ENCODE results near the gene UBASH3A. TPM values are rescaled to one million over a fixed set of nuclear protein-coding genes. Genes with fewer than 3 reads are reported as not detected.
"Not testable (repeated sequence)": the region's sequence is repeated elsewhere in the genome, so short reads cannot be mapped to it uniquely, and the experiment has no call there.

The UBASH3A gene
- total RNA-seq, 1 donor from 2014 or later: 86.0 TPM

DNA sequence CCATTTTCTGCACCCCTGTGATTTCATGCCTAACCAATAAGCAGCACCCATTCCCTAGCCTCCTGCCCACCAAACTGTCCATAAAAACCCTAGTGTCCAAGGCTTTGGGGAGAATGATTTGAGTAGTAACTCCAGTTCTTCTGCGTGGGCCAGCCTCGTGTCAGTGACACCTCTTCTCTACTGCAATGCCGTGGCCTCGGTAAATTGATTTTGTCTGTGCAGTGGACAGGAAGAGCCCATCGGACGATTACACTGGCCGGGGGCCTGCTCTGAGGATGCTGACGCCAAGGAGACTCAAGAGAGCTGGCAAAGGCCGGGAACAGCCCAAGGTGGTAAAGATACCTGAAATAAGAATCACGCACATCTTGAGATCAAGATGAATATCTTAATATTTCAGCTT, 63.0 kb downstream of the UBASH3A start:
- Mint-ChIP-seq H3K36me3 (ENCODE audit: low read depth) (peaks cover 4% of the 10 kb centered on the region), H3K4me1 (ENCODE audit: low read depth) (peaks cover 50% of the 10 kb centered on the region), H3K9me3 (no peaks in the 10 kb centered on the region), H3K27ac (no peak overlapping the region), H3K4me3 (ENCODE audit: low read depth) (no peak overlapping the region), H3K27me3 (ENCODE audit: low read depth) (peaks cover 1% of the 10 kb centered on the region)
- intact Hi-C loops (cut with micrococcal nuclease): loop anchor here (5.0 kb wide), 1 partner anchor 61 kb away; no protein-coding TSS in a partner anchor
- DNase-seq (ENCODE audit: low spot score): no peak

DNA sequence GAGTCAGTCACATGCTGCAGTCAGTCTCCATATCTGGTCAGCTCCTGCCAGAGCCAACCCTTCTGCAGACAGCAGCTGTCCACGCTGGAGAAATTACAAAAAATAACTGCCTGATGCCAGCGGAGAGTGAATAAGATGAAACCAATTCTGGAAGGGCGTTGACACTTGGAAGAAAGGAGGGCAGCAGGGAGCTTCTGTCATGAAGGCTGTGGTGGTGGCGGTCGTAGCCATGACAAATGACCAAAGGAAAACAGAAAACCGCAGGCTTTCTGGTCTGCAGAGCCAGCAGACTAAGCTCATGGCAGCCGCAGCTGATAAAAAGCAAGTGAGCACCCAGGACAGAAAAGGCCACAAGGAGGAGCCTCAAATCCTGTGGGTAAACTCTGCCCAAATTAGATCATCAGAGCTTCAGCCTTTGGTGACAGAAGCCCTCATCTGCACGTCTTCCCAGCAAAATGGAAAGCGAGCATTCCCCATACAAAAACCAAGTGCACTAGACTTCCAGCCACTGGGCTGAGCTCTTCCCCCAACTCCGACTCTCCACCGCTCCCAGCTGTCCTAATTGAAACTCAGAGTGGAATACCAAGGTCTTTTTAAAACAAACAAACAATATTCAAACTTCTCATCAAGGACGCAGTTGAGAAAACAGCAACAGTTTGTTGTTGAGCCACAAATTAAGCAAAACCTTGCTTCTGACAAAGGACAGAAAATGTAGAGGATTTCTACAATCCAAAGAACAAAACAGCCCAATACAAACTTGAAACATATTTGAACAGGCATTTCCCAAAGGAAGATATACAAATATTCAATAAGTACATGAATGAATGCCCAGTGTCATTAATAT, 63.7 kb downstream of the UBASH3A start:
- no peak for DNase-seq (ENCODE audit: low spot score)
- Mint-ChIP-seq H3K27ac (no peak overlapping the region), H3K4me3 (ENCODE audit: low read depth) (no peak overlapping the region), H3K4me1 (ENCODE audit: low read depth) (peaks cover 45% of the 10 kb centered on the region), H3K36me3 (ENCODE audit: low read depth) (peaks cover 4% of the 10 kb centered on the region), H3K27me3 (ENCODE audit: low read depth) (peaks cover 1% of the 10 kb centered on the region), H3K9me3 (no peaks in the 10 kb centered on the region)
- intact Hi-C loops (cut with micrococcal nuclease): loop anchor here (5.0 kb wide), 1 partner anchor 60 kb away; no protein-coding TSS in a partner anchor

DNA sequence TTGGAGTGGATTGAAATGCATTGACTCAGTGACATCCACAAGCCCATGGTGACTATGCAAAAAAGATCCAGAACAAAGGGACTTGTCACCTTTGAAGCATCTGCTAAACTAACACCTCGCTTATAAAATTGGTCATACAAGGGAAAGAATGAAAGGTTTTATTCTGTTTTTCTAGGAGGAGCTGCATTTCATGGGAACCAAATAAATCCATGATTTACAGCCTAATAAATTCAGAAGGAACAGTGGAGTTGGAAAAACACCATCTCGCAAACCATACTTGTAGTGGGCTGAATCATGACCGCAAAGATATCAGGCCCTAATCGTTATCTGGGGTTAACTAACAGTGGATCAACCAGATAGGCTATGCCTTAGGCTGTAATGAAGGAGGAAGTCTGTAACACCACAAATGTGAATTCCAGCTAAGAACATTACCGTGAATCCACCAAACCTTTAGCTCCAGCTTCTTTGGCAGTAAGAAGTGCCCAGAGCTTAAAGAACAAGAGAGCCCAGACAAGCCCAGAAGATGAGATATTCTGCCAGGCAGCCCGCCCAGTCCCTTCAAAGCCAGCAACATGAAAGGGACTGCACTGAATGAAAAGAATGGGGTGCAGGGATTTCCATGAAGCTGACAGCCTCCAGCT, 64.9 kb downstream of the UBASH3A start:
- no peak for DNase-seq (ENCODE audit: low spot score)
- no peak overlapping the region for H3K27ac Mint-ChIP-seq
- peaks cover 1% of the 10 kb centered on the region for H3K27me3 Mint-ChIP-seq (ENCODE audit: low read depth)
- no peaks in the 10 kb centered on the region for H3K9me3 Mint-ChIP-seq
- H3K4me3 Mint-ChIP-seq (ENCODE audit: low read depth): no peak overlapping the region
- H3K4me1 Mint-ChIP-seq (ENCODE audit: low read depth): peaks cover 36% of the 10 kb centered on the region
- intact Hi-C loops (cut with micrococcal nuclease): loop anchor here (5.0 kb wide), 1 partner anchor 59 kb away; no protein-coding TSS in a partner anchor
- H3K36me3 Mint-ChIP-seq (ENCODE audit: low read depth): peaks cover 4% of the 10 kb centered on the region

DNA sequence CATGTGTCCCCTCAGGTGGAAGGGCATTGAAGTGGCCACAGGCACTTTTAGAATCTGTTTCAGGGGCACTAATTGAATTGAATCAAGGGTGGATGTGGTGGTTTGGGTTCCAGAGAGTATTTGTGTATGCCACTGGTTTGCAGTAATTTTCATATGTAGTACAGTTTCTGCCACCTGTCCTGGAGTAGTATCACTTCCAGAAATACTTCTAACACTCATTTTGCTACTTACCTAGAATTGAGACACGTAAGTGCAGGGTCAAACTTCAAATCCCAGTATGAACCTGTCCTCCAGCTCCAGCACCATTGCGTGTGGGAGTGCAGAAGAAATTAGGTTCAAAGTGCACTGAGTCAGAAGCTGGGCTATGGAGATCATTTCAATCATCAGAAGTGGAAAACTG, 65.6 kb downstream of the UBASH3A start:
- Mint-ChIP-seq H3K27me3 (ENCODE audit: low read depth) (peaks cover 1% of the 10 kb centered on the region), H3K4me3 (ENCODE audit: low read depth) (no peak overlapping the region), H3K9me3 (no peaks in the 10 kb centered on the region), H3K36me3 (ENCODE audit: low read depth) (peaks cover under 1% of the 10 kb centered on the region), H3K4me1 (ENCODE audit: low read depth) (peaks cover 29% of the 10 kb centered on the region), H3K27ac (no peak overlapping the region)
- DNase-seq (ENCODE audit: low spot score): no peak
- intact Hi-C loops (cut with micrococcal nuclease): loop anchor here (5.0 kb wide), 1 partner anchor 58 kb away; no protein-coding TSS in a partner anchor

DNA sequence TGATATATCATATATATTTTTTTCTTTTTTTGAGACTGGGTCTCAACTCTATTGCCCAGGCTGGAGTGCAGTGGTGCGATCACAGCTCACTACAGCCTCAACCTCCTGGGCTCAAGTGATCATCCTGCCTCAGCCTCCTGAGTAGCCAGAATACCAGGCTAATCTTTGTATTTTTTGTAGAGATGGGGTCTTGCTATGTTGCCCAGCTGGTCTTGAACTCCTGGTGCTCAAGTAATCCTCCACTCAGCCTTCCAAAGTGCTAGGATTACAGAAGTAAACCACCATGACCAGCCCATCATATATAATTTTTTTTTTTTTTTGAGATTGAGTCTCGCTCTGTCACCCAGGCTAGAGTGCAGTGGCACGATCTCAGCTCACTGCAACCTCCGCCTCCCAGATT, 66.0 kb downstream of the UBASH3A start:
- H3K27ac Mint-ChIP-seq; H3K4me3 Mint-ChIP-seq (ENCODE audit: low read depth); H3K36me3 Mint-ChIP-seq (ENCODE audit: low read depth); H3K27me3 Mint-ChIP-seq (ENCODE audit: low read depth); H3K9me3 Mint-ChIP-seq; DNase-seq (ENCODE audit: low spot score): not testable (repeated sequence)
- H3K4me1 Mint-ChIP-seq (ENCODE audit: low read depth): peaks cover 25% of the 10 kb centered on the region
- intact Hi-C loops (cut with micrococcal nuclease): loop anchor here (5.0 kb wide), 1 partner anchor 58 kb away; no protein-coding TSS in a partner anchor

DNA sequence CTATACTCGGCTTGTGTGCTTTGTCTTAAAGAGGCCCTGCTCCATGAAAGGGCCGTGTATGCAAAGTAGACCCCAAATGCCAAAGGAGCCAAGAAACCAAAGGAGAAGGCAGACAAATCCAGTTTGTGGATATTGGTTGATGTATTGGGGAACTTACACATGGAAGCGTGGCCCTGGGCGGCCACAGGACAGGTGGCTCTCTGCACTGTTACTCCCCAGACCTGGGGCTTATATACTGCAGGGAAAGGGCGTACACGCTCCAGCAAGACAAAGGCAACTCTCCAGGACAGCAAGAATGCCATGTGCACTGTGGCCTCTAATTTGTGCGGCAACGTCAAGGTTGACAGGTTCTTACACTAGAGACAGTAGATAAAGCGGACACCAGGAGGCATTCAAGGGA, 67.5 kb downstream of the UBASH3A start:
- DNase-seq (ENCODE audit: low spot score): no peak
- Mint-ChIP-seq H3K4me3 (ENCODE audit: low read depth) (no peak overlapping the region), H3K27ac (no peak overlapping the region), H3K9me3 (no peaks in the 10 kb centered on the region), H3K4me1 (ENCODE audit: low read depth) (peaks cover 12% of the 10 kb centered on the region), H3K36me3 (ENCODE audit: low read depth) (no peaks in the 10 kb centered on the region), H3K27me3 (ENCODE audit: low read depth) (peaks cover 1% of the 10 kb centered on the region)
- intact Hi-C loops (cut with micrococcal nuclease): no loop called here

DNA sequence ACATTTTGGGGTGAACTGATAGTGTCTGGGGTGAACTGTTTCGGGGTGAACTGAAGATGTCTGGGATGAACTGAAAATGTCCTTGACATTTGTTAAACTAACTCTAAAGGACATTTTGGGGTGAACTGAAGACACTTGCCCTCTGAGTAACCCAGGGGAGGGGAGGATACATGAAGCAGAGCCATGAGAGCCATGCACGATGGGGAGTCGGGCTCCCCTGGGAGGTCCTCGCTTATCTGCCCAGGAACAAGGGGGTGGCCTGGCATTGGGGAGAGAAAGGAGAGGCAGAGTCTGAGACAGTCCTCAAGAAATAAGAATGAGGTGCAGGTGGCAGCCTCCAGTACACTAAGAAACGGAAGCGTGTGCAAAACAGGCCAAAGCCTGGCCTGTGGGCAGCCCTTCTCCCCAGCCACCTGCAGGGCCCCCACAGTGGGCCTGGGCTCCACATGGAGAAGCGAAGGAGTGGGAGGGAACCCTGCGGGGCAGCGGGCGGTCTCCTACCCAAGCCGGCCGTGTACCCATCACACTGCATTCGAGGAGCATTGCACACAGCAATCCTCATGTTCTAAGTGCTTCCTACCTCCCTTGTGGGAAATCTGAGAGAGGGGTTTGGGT, 68.1 kb downstream of the UBASH3A start:
- DNase-seq (ENCODE audit: low spot score): no peak
- Mint-ChIP-seq H3K27me3 (ENCODE audit: low read depth) (peaks cover 1% of the 10 kb centered on the region), H3K27ac (no peak overlapping the region), H3K4me3 (ENCODE audit: low read depth) (no peak overlapping the region), H3K4me1 (ENCODE audit: low read depth) (peaks cover 9% of the 10 kb centered on the region), H3K9me3 (no peaks in the 10 kb centered on the region), H3K36me3 (ENCODE audit: low read depth) (no peaks in the 10 kb centered on the region)
- intact Hi-C loops (cut with micrococcal nuclease): no loop called here

DNA sequence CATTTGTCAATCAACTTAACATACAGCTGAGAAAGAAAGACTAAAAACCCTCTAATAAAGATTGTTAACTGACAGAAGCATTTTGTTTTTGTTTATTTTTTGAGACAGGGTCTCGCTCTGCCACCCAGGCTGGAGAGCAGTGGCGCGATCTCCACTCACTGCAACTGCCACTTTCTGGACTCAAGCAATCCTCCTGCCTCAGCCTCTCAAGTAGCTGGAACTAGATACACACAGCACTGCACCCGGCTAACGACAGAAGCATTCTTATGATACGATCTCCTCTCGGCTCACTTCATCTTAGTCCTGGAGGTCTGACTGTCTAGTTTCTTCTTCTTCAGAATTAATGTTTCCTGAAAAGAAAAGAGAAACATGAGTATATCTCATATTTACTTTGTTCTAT, 68.8 kb downstream of the UBASH3A start:
- Mint-ChIP-seq H3K9me3 (no peaks in the 10 kb centered on the region), H3K4me3 (ENCODE audit: low read depth) (no peak overlapping the region), H3K4me1 (ENCODE audit: low read depth) (peaks cover 4% of the 10 kb centered on the region), H3K27ac (no peak overlapping the region), H3K36me3 (ENCODE audit: low read depth) (no peaks in the 10 kb centered on the region), H3K27me3 (ENCODE audit: low read depth) (peaks cover 1% of the 10 kb centered on the region)
- intact Hi-C loops (cut with micrococcal nuclease): no loop called here
- no peak for DNase-seq (ENCODE audit: low spot score)

DNA sequence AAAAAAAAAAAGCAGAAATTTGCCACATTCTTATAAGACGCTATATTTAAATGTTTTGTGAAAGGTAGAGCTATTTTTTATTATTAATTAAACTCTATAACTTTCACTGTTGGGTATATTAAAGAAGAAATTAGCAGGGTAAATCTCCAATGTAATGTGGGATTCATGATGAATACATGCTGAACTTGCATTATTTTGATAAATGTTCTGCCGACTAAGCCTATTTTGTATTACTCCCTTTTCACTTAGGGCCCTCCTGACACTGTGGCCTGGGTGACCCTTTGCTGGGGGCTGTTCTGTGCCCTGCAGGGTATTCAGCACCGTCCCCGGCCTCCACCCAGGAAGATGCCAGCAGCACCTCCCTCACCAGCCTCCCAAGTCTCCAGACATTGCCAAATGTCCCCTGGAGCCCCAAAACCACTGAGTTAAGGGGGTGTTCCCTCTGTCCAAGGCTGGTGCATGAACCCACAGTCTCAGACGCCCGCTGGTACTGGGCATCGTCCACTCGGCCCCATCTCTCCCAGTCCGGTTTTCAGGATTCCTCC, 69.9 kb downstream of the UBASH3A start:
- peaks cover 2% of the 10 kb centered on the region for H3K4me1 Mint-ChIP-seq (ENCODE audit: low read depth)
- H3K36me3 Mint-ChIP-seq (ENCODE audit: low read depth): no peaks in the 10 kb centered on the region
- H3K27ac Mint-ChIP-seq: no peak overlapping the region
- no peak overlapping the region for H3K4me3 Mint-ChIP-seq (ENCODE audit: low read depth)
- H3K9me3 Mint-ChIP-seq: no peaks in the 10 kb centered on the region
- H3K27me3 Mint-ChIP-seq (ENCODE audit: low read depth): no peaks in the 10 kb centered on the region
- no peak for DNase-seq (ENCODE audit: low spot score)
- intact Hi-C loops (cut with micrococcal nuclease): loop anchor here (2.0 kb wide), 1 partner anchor 57 kb away; no protein-coding TSS in a partner anchor

DNA sequence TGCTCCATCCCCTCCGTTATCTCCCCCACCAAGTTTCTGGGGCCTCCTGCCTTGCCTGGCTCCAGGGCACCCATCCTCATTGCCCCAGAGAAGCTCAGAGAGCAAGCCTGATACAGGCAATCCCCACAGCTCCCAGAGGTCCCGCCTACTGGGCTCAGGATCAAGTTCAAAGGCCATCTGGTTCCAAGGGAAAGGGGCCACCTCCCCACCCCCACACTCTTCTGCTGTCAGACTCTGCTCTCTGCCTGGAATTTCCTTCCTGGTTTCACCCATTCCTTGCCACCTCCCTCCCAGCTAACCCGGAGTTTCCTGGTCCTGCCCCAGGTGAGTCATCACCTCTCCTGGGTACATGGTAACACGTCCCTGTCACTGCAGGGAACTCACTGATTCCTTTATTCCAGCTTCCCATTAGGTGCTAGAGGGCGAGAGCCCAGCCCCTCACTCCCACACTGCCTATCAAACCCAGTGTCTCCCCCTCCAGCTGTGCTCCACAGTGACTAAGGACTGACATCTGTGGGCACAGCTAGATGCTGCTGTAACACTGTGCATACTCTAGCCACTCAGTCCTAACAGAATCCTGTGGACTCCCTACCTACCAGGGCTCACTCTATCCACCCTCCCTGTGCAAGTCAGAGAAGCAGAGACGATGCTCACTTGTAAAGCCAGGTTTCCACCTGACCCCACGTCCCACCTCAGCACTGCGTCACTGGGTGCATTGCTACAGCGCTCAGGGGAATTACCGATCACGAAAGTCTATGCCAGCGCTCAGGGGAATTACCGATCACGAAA, 70.5 kb downstream of the UBASH3A start:
- no peaks in the 10 kb centered on the region for H3K9me3 Mint-ChIP-seq
- intact Hi-C loops (cut with micrococcal nuclease): loop anchor here (2.0 kb wide), 1 partner anchor 57 kb away; no protein-coding TSS in a partner anchor
- H3K27me3 Mint-ChIP-seq (ENCODE audit: low read depth): no peaks in the 10 kb centered on the region
- no peak overlapping the region for H3K4me3 Mint-ChIP-seq (ENCODE audit: low read depth)
- H3K36me3 Mint-ChIP-seq (ENCODE audit: low read depth): no peaks in the 10 kb centered on the region
- no peak for DNase-seq (ENCODE audit: low spot score)
- H3K4me1 Mint-ChIP-seq (ENCODE audit: low read depth): no peaks in the 10 kb centered on the region
- no peak overlapping the region for H3K27ac Mint-ChIP-seq

DNA sequence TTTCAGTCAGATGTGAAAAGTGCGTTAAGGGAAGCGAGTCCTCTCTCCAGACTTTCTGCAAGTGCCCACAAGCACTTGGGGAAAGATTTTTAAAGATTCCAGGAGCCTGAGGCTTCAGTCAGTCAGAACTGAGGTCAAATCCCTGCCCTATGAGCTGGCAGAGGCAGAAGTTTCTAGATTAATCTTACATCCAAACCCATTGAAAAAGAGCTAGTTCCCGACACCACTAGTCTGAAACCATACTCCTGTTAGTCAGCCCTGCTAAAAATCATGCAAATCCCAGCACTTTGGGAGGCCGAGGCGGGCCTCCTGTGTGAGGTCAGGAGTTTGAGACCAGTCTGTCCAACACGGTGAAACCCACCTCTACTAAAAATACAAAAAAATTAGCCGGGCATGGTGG, 71.3 kb downstream of the UBASH3A start:
- Mint-ChIP-seq H3K4me3 (ENCODE audit: low read depth) (no peak overlapping the region), H3K36me3 (ENCODE audit: low read depth) (no peaks in the 10 kb centered on the region), H3K4me1 (ENCODE audit: low read depth) (peaks cover 3% of the 10 kb centered on the region), H3K27me3 (ENCODE audit: low read depth) (peaks cover 5% of the 10 kb centered on the region), H3K27ac (no peak overlapping the region), H3K9me3 (no peaks in the 10 kb centered on the region)
- no peak for DNase-seq (ENCODE audit: low spot score)
- intact Hi-C loops (cut with micrococcal nuclease): loop anchor here (2.0 kb wide), 1 partner anchor 56 kb away; no protein-coding TSS in a partner anchor

Data from activated T-helper 2 cell treated with anti-CD3 and anti-CD28 coated beads, Interferon-gamma antibody, Interleukin-2, Interleukin-4, amounts not matched to agents 10 μg/mL and 5 μg/mL and 100 μg/mL, durations not matched to agents 14 hours and 24 hours and 36 hours (primary cell).